Stimulated activated CD8-positive, alpha-beta memory T cell treated with anti-CD3 and anti-CD28 coated beads, Interleukin-15, amount 100 ng/mL, for 48 hours (primary cell): ENCODE measurements around the gene CD82.
"Not testable (repeated sequence)": the region's sequence is repeated elsewhere in the genome, so short reads cannot be mapped to it uniquely, and the experiment has no call there.

Source experiments
- DNase-seq, 2 donors: peaks; one replicate each; pipeline ENCODE4 v3.0.0-alpha.2; 2020; ENCODE audit warnings: low read depth in 2 of 2

Gene CD82

DNA sequence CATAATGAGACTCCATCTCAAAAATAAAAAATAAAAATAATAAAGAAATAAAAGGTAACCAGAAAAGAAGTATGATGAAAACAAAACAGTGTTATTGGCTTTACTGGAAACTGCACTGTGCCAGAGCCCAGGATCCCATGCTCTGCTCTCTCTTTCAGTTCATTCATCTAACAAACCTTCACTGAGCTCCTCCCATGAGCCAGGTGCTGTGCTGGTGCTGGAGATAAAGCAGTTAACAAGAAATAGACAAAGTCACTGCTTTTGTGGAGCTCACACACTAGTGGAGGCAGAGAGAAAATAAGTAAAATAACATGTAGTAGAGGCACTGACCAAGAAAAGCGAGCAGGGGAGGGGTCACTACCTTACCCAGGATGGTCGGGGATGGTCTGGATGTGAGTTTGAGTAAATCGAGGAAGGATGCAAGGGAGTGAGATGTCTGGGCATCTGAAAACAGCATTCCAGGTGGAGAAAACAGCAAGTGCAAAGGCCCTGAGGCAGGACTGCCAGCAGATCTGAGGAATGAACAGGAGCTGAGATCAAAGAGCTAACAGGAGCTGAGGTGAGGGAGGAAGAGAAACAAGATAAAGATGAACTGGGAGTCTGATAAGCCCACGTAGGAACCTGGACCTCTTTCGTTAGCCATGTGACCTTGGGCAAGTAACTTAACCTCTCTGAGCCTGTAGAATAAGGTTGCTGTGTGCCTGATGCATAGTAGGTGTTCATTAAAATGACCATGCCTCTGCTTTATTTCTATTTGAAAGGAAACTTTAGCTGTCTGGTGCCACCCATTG lies 31.3 kb upstream of the CD82 start:
- DNase-seq = no peak

DNA sequence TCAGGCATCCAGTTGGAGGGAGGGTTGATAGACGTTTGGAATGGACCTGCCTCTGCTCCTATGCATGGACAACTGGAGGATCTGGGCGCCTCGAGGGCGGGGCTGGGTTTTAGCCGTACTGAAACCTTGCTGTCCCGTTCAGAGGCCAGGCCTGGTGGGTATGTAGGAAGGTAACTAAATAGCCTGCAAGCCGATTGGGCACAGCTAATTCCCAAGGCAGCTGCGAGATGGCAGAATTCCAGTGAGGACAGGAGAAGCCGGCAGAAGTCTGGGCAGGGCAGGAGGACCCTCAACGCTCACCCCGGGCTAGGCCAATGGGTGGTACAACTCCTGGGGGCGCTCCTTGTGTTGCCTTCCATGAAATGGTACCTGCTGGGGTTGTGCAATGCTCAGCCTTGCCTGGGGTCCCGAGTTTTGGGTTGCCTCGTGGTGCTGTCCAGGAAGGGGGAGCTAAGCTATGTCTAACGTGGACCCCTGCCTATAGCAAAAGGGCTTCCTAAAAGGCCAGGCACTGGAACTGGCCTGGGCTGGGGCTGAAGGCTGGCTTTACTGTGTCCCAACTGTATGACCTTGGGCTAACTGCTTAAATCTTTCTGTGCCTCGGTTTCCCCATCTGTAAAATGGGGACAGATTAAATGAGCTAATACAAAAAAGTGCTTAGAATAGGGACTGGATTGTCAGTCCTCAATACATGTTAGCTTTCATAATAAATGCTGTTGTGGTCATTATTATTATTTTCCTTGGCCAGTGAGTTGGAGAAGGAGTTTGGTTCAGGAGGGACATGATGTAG lies 30.1 kb upstream of the CD82 start:
- DNase-seq = no peak

DNA sequence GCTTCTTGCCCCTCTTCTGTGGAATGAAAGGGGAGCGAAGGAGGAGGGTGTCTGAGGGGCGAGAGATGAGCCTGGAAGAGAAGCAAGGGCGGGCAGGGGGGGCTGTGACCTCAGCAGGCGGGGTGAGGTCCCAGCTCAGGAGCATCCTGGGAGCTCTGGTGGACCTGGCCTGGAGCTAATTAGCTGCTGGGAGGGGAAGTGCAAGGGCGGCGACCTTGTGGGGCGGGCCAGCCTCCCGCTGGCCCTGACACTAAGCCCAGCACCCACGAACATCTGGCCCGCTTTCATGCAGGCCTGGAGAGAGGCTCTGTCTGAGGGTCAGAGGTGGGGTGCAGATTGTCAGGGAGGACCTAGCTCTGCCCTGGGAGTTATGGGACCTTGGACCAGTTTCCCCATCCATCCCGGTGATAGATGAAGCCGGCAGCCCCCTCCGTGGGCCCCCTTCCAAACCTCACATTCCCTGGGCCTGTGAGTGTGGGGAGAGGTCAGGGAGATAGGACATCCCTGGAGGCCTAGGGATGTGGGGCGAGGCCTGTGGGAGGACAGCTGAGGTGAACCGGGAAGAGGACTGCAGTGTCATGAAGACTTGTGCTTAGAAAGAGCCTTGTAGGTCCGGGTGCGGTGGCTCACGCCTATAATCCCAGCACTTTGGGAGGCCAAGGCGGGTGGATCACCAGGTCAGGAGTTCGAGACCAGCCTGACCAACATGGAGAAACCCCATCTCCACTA lies 28.5 kb upstream of the CD82 start:
- DNase-seq = no peak

DNA sequence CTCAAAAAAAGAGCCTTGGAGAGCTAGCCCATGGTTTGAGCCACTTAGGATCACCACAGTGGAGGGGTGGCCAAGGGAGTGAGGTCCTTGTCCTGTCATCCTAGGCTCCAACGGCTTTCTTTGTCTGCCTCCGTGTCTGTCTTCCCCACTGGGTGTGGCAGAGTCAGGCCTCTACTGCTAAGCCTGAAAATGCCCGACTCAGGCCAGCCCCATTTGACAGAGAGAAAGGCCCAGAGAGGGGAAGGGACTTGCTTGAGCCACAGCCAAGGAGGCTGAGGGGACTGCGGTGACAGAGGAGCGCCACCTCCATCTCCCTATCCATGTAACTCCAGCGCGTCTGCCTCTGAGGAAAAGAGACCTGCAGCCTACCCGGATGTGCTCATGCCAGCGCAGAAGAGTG lies 27.8 kb upstream of the CD82 start:
- DNase-seq = no peak

DNA sequence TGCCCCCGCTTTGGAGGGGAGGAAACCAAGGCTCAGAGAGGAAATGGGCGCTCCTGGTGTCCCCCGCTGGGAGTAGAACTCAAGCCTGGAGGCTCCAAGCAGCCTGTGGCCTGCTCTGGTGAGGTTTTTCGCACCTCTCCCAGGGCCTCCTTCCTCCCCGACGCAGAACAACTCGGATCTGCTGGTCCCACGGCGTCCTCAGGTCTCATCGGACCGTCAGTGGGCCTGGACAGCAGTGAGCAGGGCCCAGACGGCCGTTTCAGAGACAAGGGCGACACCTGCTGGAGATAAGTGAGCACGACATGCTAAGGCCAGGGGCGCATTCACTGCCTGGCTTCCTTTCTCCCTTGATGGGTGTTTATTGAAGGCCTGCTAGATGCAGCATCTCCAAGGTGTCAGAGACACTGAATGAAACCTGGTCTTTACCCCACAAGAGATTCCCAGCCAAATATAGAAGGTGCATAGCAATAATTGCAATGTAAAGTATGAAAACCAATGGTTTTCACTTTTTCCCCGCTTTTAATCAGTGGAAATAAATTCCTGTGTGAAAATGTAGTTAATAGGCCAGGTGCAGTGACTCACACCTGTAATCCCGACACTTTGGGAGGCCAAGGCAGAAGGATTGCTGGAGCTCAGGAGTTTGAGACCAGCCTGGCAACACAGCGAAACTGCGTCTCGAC lies 26.9 kb upstream of the CD82 start:
- DNase-seq = peak; percentile 43 to 52

DNA sequence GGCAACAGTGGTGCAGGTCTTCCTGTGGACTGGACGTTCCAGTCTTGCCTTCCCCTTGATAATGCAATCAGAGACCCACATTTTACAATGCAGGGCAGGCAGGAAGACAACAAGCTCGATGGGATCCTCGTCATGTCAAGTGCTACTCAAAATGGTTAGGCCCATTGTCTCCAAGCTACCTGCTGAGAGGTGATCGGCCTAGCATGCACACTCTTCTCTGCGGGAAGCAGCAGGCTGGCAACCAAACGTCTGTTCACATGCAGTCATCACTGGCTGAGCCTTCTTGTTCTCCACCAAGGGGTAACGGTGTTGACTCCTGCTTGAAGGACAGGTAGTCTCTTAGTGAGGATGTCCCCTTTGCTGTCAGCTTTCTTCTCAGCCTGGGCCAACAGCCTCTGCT lies 25.5 kb upstream of the CD82 start:
- DNase-seq = no peak

DNA sequence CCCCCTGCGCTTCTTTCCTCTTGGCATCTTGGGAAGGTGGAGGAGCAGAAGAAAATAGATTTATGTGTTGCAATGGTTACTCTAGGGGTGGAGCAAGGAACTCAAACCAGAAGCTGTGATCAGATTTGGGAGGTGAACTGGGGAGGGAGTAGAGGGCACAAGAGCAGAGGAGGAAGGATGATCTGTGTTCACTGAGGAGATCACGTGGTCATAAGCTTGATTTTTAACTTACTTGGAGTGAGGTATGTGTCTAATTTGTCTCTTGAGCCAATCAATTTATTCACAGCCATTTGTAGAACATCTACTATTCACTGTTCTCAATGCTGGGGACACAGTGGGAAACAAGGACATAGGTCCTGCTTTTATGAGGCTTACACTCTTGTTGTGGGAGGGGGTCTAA lies 24.8 kb upstream of the CD82 start:
- no peak for DNase-seq

DNA sequence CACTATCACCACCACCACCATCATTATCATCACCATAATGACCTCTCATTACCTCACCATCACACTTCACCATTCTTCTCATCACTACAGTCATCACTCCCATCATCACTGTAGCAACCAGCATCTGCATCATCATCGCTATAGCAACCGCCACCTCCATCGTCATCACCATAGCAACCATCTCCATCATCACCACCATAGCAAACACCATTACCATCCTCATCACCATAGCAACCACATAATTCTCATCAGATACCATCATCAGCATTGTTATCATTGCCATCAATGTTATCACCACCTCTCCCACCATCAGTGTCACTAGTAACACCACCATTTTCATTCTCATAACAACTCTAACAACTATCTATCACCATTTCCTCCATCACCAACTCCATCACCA lies 23.1 kb upstream of the CD82 start:
- DNase-seq = no peak

DNA sequence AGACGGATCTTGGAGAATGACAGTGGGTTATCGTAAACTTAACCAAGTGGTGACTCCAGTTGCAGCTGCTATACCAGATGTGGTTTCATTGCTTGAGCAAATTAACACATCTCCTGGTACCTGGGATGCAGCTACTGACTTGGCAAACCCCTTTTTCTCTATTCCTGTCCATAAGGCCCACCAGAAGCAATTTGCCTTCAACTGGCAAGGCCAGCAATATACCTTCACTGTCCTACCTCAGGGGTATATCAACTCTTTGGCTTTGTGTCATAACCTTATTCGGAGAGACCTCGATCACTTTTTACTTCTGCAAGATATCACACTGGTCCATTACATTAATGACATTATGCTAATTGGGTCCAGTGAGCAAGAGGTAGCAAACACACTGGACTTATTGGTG lies 18.5 kb upstream of the CD82 start:
- DNase-seq = not testable (repeated sequence)

DNA sequence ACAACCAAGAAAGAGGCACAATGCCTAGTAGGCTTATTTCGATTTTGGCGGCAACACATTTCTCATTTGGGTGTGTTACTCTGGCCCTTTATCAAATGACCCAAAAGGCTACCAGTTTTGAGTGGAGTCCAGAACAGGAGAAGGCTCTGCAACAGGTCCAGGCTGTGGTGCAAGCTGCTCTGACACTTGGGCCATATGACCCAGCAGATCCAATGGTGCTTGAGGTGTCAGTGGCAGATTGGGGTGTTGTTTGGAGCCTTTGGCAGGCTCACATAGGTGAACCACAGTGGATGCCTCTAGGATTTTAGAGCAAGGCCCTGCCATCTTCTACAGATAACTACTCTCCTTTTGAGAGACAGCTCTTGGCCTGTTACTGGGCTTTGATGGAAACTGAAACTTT lies 17.9 kb upstream of the CD82 start:
- DNase-seq = not testable (repeated sequence)

DNA sequence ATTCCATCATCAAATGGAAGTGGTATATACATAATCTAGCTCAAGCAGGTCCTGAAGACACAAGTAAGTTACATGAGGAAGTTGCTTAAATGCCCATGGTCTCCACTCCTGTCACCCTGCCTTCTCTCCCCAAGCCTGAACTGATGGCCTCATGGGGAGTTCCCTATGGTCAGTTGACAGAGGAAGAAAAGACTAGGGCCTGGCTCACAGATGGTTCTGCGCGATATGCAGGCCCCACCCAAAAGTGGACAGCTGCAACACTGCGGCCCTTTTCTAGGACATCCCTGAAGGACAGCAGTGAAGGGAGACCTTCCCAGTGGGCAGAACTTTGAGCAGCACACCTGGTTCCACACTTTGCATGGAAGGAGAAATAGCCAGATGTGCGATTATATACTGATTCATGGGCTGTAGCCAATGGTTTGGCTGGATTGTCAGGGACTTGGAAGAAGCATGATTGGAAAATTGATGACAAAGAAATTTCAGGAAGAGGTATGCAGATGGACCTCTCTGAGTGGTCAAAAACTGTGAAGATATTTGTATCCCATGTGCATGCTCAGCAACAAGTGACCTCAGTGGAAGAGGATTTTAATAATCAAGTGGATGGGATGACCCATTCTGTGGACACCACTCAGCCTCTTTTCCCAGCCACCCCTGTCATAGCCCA lies 17.3 kb upstream of the CD82 start:
- DNase-seq = no peak

DNA sequence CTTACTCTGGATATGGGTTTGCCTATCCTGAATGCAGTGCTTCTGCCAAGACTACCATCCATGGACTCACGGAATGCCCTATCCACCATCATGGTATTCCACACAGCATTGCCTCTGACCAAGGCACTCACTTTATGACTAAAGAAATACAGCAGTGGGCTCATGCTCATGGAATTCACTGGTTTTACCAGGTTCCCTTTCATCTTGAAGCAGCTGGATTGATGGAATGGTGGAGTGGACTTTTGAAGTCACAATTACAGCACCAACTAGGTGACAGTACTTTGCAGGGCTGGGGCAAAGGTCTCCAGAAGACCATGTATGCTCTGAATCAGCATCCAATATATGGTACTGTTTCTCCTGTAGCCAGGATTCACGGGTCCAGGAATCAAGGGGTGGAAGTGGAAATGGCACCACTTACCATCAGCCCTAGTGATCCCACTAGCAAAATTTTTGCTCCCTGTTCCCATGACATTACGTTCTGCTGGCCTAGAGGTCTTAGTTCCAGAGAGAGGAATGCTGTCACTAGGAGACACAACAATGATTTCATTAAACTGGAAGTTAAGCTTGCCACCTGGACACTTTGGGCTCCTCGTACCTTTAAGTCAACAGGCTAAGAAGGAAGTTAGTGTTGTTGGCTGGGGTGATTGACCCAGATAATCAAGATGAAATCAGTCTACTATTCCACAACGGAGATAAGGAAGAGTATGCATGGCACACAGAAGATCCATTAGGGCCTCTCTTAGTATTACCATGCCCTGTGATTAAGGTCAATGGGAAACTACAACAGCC lies 16.3 kb upstream of the CD82 start:
- DNase-seq = not testable (repeated sequence)

DNA sequence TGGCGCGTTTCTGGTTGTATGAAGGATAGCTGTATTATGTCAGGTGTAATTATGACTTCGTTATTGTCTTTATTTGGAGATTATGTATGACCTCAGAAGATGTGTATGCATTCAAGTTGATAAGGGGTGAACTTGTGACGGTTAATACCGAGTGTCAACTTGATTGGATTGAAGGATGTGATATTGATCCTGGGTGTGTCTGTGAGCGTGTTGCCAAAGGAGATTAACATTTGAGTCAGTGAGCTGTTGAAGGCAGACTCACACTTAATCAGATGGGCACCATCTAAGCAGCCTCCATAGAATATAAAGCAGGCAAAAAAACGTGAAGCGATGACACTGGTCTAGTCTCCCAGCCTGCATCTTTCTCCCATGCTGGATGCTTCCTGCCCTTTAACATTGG lies 15.3 kb upstream of the CD82 start:
- DNase-seq = no peak

DNA sequence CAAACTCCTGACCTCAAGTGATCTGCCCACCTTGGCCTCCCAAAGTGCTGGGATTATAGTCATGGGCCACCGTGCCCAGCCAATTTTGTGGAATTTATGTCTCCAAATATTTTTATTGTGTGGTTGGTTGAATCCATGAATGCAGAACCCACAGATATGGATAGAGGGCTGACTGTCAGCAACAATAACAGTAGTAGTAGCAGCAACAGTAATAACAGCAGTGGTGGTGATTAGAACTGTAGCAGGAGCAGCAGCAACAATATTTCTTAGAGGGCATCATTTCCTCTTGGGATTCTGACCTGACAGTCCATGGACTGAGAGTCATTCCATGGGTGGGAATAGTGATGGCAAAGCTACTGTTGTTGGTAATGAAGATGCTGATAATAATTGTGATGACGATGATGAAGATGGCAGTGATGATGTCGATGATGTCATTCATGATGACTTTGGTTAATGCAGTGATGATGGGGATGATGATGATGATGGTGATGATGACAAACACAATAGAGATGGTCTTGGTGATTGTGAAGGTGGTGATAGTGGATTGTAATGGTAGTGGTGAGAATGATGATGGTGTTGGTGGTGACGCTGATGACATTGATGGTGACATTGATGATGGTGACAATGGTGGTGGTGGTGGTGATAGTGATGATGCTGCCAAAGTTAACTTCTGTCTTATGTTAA lies 13.9 kb upstream of the CD82 start:
- DNase-seq = no peak

DNA sequence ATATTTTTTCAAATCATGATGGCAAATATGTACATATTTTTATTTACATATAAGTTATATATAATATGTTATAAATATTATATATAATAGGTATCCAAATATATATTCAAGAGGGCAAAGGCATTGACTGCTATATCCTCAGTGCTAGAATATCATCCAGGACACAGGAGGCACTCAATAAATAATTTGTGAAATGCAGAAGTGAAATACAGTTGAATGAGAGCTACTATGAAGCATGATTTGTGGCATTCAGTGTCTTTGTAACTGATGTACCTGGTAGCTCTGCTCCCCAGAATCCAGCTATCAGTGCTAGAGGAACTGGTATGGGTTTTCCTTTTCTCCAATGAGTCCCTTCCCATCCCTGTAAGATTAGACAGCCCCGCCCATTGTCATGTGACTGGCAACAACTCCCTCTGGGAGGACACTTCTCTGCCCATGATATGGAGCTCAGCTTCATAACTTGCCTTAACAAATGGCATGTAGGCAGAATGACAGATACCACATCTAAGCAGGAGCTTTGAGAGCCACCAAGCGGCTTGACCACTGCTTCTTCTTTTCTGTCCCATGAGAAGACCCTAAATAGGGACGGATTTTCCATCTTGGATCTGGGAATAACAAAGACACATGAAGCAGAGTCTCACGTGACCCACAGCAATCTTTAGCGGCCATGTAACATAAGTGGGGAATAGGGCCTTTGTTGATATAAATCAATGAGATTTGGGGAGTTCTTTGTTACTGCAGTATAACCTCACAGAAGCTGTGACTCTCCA lies 10.2 kb upstream of the CD82 start:
- DNase-seq = no peak

DNA sequence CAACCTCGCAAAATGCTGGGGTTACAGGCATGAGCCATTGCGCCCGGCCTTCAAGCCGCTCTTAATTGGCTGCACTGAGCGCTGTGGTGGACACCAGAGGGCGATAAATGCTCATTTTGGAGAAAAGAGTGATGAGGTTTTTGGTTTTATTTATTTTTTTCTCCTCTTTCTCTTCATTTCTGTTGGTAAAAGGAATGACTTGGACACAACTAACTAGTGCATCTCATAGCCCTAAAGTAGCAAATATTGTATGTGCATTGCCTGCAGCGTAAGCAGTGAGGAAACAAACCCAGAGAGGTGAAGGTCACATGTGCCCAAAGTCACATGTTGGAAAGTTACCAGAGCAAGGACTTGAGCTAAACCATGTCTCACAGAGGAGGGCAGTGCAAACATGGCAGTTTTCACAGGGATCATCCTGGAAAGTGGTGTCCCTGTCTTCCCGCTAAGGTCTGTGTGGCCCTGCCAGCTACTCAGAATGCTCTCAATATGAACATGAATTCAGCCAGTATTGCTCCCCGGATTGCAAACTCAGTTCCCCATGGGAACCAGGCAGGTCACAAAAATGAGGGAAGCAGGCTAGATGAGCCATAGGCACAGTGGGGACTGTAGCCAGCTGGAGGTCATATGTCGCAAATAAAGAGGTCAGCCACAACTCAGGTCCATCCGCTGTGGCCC lies 8.6 kb upstream of the CD82 start:
- peak in 1 of 2 donors; percentile 43 for DNase-seq

DNA sequence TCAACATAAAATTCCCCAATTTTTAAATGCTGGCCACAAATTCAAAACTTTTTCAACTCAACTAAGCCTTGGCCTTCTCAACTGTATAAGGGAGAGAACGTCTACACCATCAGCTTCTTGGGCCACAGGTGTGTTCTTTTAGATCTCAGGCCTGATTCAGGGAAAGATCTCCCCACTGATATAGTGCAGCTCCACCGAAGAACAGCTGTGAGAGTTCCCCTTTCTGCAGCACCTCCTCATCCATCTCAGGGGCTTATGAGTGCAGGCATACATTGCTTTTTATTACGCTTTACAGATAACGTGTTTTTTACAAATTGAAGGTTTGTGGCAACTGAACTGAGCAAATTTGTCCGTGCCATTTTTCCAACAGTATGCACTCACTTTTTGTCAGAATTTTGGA lies 8.0 kb upstream of the CD82 start:
- no peak for DNase-seq

DNA sequence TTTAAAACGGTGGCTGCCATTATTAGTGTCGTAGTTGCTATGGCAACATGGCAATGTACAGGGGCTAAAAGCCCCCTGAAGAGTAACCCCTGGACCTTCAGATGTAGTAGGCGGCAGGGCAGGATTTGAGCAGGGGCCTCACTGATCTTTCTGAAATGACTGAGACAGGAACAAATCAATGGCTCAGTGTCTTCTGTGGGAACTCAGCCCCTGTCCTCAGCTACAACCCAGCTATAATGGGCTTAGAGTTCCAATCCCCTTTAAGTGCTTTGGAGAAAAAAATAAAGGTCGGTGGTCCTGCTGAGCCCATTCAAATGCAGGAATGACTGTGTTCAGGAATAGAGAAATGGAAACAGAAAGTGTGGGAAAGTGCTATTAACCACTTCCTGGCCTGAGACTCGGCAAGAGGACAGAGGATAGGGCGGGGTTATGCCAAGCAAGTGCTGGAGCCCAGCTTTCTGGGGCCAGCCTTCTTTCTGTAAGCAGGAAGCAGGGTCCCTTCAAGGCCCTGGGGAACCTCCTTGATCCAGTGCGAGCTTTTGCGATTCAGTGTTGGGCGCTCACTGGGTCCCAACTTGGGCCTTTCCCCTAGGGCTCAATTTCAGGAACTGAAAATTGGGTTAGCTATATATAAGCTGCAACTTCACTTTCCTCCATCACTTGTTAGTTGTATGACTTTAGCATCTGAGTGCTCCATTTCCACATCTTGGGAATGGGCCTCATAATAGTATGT lies 6.1 kb upstream of the CD82 start:
- DNase-seq = no peak
